ENCODE results near the gene TAF1C. TPM values are rescaled to one million over a fixed set of nuclear protein-coding genes. Genes with fewer than 3 reads are reported as not detected.

TAF1C gene
- total RNA-seq, 1 donor from 2014 or later = 30.2 TPM

DNA sequence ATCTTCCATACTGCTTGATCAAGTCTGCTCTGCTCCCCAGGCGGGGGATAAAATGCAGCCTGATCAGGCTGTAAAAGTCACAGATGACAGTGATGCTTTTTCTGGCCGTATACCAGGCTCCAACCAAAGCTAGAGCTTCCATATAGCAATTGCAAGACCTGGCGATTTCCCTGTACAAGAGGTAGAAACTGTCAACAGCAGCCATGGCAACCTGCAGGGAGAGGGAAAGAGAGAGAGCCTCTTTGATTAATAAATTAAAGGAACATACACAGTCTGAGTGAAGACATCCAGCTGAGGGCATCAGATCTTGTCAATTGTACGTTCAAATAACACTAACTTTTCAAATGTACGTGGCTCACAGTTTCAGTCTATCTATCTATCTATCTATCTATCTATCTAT, 55.7 kb downstream of the TAF1C start:
- Histone ChIP-seq H3K4me1 (no peaks in the 10 kb centered on the region), H3K9me3 (no peaks in the 10 kb centered on the region), H3K27me3 (no peaks in the 10 kb centered on the region), H3K4me3 (no peak overlapping the region), H3K27ac (no peak overlapping the region), H3K36me3 (peaks cover 0 to 15% of the 10 kb centered on the region in 2 donors)
- no peak for DNase-seq (ENCODE audit: extremely low spot score in 2 of 2)
- intact Hi-C loops (cut with DNase I) = no loop called here
- TF ChIP-seq POLR2AphosphoS5 (IDR thresholded peaks at IDR 0.05; ENCODE audit: insufficient read depth in 1 of 2, low read depth in 1 of 2) (no peak), POLR2A (IDR thresholded peaks at IDR 0.05) (no peak)
- TF ChIP-seq, protein P1, sequence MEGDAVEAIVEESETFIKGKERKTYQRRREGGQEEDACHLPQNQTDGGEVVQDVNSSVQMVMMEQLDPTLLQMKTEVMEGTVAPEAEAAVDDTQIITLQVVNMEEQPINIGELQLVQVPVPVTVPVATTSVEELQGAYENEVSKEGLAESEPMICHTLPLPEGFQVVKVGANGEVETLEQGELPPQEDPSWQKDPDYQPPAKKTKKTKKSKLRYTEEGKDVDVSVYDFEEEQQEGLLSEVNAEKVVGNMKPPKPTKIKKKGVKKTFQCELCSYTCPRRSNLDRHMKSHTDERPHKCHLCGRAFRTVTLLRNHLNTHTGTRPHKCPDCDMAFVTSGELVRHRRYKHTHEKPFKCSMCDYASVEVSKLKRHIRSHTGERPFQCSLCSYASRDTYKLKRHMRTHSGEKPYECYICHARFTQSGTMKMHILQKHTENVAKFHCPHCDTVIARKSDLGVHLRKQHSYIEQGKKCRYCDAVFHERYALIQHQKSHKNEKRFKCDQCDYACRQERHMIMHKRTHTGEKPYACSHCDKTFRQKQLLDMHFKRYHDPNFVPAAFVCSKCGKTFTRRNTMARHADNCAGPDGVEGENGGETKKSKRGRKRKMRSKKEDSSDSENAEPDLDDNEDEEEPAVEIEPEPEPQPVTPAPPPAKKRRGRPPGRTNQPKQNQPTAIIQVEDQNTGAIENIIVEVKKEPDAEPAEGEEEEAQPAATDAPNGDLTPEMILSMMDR (IDR thresholded peaks at IDR 0.05) = no peak

Other genes starting within 250 kb of the TAF1C start
- gene OSGIN1, start 233.8 kb downstream of the TAF1C start, total RNA-seq = 6.4 TPM
- gene NECAB2, start 218.8 kb downstream of the TAF1C start, total RNA-seq = not detected
- gene SLC38A8, start 144.3 kb downstream of the TAF1C start, total RNA-seq = not detected
- 71.0 TPM for gene MBTPS1, start 70.1 kb downstream of the TAF1C start, total RNA-seq
- 16.9 TPM for gene HSDL1, start 41.9 kb downstream of the TAF1C start, total RNA-seq
- not detected for gene DNAAF1, start 41.7 kb downstream of the TAF1C start, total RNA-seq
- gene ADAD2, start 4.1 kb upstream of the TAF1C start, total RNA-seq = not detected
- not detected for gene KCNG4, start 53.0 kb upstream of the TAF1C start, total RNA-seq
- gene WFDC1, start 107.8 kb upstream of the TAF1C start, total RNA-seq = 12.0 TPM
- gene ATP2C2, start 181.5 kb upstream of the TAF1C start, total RNA-seq = 35.1 TPM